Ascending aorta (tissue), 2 donors: ENCODE results near the gene SLC4A5. TPM values are rescaled to one million over a fixed set of nuclear protein-coding genes. Genes with fewer than 3 reads are reported as not detected.

Source experiments
- DNase-seq, 2 donors: peaks; one replicate each; pipeline ENCODE4 v3.0.0-alpha.2; 2019; ENCODE audit warnings: low spot score in 2 of 2
- H3K27ac ChIP-seq, 2 donors: fragments of 200-600 bp; sonication (generic); one replicate each; pipeline ENCODE4 v1.5.1; 2016 to 2017; ENCODE audit warnings: mild to moderate bottlenecking in 1 of 2
- H3K27me3 ChIP-seq: fragments of 200-600 bp; sonication (generic); one replicate; pipeline ENCODE4 v1.5.1; 2017
- H3K36me3 ChIP-seq, 2 donors: fragments of 200-600 bp; sonication (generic); one replicate each; pipeline ENCODE4 v1.5.1; 2016
- H3K4me1 ChIP-seq, 2 donors: fragments of 200-600 bp; sonication (generic); one replicate each; pipeline ENCODE4 v1.5.1; 2016 to 2017; ENCODE audit warnings: mild to moderate bottlenecking in 1 of 2
- H3K4me3 ChIP-seq, 2 donors: fragments of 200-600 bp; sonication (generic); one replicate each; pipeline ENCODE4 v1.5.1; 2016 to 2017; ENCODE audit warnings: mild to moderate bottlenecking in 1 of 2
- H3K9me3 ChIP-seq, 2 donors: fragments of 200-600 bp; sonication (generic); one replicate each; pipeline ENCODE4 v1.5.1; 2016
- intact Hi-C: fragments of 100-400 bp; cut with DNase I; formaldehyde crosslinking; loops from one replicate; pipeline ENCODE4 v1.15.1; 2023
- total RNA-seq: library from RNA; depleted of rRNA; stranded (reverse); fragments of >200 nt; gene quantifications from one replicate; pipeline ENCODE4 v1.1.0, GENCODE V29; 2016
- TF ChIP-seq, protein P1 (sequence below), 3 experiments: fragments of 200-600 bp in 2 of 3; fragments of 450-650 bp in 1 of 3; sonication (generic) in 2 of 3; IDR thresholded peaks; one replicate each; pipeline ENCODE4 v1.5.1; 2016 to 2019; ENCODE audit warnings: antibody characterized with exemption in 3 of 3, mild to moderate bottlenecking in 1 of 3, moderate library complexity in 1 of 3

SLC4A5 gene
- total RNA-seq, 1 donor from 2014 or later = 0.11 TPM

DNA sequence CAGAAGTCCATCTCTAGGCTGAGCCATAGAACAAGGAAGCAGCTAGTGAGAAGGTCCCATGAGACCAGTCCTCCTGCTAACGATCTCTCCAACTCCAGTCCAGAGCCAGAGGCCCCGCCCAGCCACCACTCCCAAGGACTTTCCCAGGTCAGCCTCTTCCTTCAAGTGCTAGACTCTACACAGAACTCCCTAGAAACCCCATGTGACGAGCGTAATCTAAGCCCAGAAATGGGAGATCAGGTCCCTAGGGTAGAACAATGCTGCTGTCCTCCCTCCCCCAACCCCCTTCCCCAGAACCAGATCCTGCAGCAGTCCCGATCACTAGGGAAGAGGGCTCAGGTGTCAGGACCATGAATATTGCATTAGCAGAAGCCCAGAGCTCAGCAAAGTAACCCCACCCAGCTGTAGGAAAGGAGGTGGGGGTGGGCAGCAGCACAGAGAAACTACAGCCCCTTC, 30.0 kb upstream of the SLC4A5 start:
- intact Hi-C loops = no loop called here
- H3K4me1 ChIP-seq = peaks cover 3 to 13% of the 10 kb centered on the region in 2 donors
- no peak overlapping the region for H3K27ac ChIP-seq
- H3K27me3 ChIP-seq = no peaks in the 10 kb centered on the region
- no peak overlapping the region for H3K4me3 ChIP-seq
- TF ChIP-seq, protein P1, sequence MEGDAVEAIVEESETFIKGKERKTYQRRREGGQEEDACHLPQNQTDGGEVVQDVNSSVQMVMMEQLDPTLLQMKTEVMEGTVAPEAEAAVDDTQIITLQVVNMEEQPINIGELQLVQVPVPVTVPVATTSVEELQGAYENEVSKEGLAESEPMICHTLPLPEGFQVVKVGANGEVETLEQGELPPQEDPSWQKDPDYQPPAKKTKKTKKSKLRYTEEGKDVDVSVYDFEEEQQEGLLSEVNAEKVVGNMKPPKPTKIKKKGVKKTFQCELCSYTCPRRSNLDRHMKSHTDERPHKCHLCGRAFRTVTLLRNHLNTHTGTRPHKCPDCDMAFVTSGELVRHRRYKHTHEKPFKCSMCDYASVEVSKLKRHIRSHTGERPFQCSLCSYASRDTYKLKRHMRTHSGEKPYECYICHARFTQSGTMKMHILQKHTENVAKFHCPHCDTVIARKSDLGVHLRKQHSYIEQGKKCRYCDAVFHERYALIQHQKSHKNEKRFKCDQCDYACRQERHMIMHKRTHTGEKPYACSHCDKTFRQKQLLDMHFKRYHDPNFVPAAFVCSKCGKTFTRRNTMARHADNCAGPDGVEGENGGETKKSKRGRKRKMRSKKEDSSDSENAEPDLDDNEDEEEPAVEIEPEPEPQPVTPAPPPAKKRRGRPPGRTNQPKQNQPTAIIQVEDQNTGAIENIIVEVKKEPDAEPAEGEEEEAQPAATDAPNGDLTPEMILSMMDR (IDR thresholded peaks at IDR 0.05) = no peak
- peak in 1 of 2 donors; percentile 25 for DNase-seq
- no peaks in the 10 kb centered on the region for H3K9me3 ChIP-seq
- peaks cover 51 to 62% of the 10 kb centered on the region in 2 donors for H3K36me3 ChIP-seq

DNA sequence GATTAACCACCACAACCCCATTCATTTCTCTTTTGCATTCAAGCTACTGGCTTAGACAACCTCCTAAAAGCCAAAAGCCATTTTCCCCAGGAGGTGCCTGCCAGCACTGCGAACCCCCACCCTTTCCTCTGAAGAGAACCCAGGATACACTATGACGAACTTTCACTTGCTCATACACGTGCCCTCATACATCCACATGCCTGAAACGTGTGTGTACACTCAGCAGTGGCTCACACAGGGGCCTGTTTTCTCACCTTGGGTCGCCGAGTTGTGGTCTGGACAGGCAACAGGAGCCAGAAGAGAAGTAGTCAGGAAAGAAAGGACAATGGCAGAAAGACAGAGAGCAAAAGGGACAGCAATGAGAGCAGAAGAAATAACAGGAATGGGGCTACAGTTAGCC, 29.5 kb upstream of the SLC4A5 start:
- H3K36me3 ChIP-seq = peaks cover 54 to 62% of the 10 kb centered on the region in 2 donors
- intact Hi-C loops = no loop called here
- H3K27ac ChIP-seq = no peak overlapping the region
- no peaks in the 10 kb centered on the region for H3K27me3 ChIP-seq
- DNase-seq = no peak
- no peaks in the 10 kb centered on the region for H3K9me3 ChIP-seq
- no peak overlapping the region for H3K4me3 ChIP-seq
- TF ChIP-seq, protein P1 (IDR thresholded peaks at IDR 0.05) = no peak
- peaks cover 3 to 13% of the 10 kb centered on the region in 2 donors for H3K4me1 ChIP-seq

DNA sequence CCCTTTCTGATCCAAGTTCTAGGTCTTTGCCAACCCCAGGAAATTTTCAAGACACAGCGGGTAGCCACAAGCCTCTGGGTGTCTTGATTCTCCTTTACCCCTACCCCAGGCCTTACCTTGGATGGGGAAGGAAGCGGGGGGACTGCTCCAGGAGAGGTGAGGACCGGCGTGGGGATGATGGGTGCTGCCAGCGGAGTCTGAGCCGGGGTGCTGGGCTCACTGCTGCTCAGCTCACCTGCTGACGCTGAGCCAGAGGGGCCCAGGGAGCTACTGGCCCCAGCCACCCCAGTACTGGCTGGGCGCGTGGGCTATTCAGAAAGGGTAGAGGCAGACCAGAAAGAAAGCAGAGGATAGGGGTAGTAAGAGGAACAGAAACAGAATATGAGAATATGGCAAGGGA, 28.2 kb upstream of the SLC4A5 start:
- peak in 1 of 2 donors; percentile 50 for DNase-seq
- Histone ChIP-seq H3K36me3 (peaks cover 54 to 62% of the 10 kb centered on the region in 2 donors), H3K4me3 (no peak overlapping the region), H3K4me1 (peaks cover 3 to 13% of the 10 kb centered on the region in 2 donors), H3K9me3 (no peaks in the 10 kb centered on the region), H3K27ac (no peak overlapping the region), H3K27me3 (no peaks in the 10 kb centered on the region)
- TF ChIP-seq, protein P1 (IDR thresholded peaks at IDR 0.05) = no peak
- intact Hi-C loops = no loop called here

DNA sequence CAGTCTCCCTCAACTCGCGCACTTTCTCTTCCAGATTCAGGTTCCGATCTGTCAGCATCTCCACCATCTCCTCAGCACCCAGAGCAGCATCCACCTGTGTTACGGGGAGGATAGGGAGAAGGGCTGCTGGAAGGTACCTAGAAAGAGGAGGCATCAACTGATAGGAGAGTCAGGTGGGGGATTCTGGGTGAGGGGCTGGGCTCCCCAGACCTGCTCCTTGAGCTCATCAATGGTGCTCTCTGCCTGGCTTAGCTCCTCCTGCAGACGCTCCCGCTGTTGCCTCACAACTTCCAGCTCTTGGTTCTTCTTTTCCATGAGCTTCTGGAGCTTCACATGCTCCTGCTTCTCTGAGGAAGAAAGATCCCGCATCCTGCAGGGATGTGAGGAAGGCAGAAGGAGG, 26.8 kb upstream of the SLC4A5 start:
- intact Hi-C loops = no loop called here
- Histone ChIP-seq H3K9me3 (no peaks in the 10 kb centered on the region), H3K27ac (no peak overlapping the region), H3K36me3 (peaks cover 65 to 71% of the 10 kb centered on the region in 2 donors), H3K27me3 (no peaks in the 10 kb centered on the region), H3K4me3 (no peak overlapping the region), H3K4me1 (peaks cover 3 to 9% of the 10 kb centered on the region in 2 donors)
- peak in 1 of 2 donors; percentile 39 for DNase-seq
- TF ChIP-seq, protein P1 (IDR thresholded peaks at IDR 0.05) = no peak

DNA sequence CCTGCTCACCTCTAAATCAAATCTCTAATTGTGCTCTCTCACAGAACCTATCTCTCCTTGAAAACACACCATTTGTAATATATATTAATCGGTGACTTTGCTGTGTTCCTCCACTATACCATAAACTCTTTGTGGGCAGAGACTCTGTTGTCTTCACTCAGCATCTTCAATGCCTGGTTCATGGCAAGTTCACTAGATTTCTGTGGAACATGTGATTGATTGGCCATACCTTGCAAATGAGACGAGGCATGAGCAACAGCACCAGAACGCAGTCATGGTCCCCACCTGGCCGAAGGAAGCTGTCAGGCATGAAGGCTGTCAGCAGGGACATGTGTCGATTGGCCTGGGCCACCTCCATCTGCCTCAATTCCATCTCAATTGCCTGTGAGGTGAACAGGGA, 25.3 kb upstream of the SLC4A5 start:
- TF ChIP-seq, protein P1 (IDR thresholded peaks at IDR 0.05) = no peak
- no peak for DNase-seq
- H3K4me3 ChIP-seq = no peak overlapping the region
- intact Hi-C loops = no loop called here
- H3K4me1 ChIP-seq = no peaks in the 10 kb centered on the region
- peaks cover 80 to 86% of the 10 kb centered on the region in 2 donors for H3K36me3 ChIP-seq
- H3K9me3 ChIP-seq = no peaks in the 10 kb centered on the region
- no peaks in the 10 kb centered on the region for H3K27me3 ChIP-seq
- H3K27ac ChIP-seq = no peak overlapping the region

DNA sequence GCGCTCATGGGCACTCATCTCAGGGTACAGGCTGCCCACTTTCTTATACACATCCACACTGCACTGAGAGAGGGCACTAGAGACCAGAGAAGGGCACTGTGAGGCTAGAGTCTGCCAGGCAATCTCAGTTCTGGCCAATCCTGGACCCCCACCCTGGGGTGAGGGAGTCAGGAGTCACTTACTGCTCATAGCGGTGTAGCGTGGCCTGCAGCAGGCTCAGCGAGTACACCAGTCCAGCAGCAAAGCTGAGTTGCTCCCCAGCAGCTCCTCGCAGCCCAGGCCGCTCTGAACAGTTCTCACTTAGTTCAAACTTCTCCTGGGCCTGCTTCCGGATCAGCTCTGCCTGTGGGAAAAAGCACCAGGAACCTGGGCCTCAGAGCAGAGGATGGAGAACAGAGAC, 24.6 kb upstream of the SLC4A5 start:
- TF ChIP-seq, protein P1 (IDR thresholded peaks at IDR 0.05) = no peak
- peaks cover 87 to 92% of the 10 kb centered on the region in 2 donors for H3K36me3 ChIP-seq
- no peak overlapping the region for H3K4me3 ChIP-seq
- no peak for DNase-seq
- H3K27ac ChIP-seq = no peak overlapping the region
- no peaks in the 10 kb centered on the region for H3K4me1 ChIP-seq
- intact Hi-C loops = no loop called here
- no peaks in the 10 kb centered on the region for H3K27me3 ChIP-seq
- H3K9me3 ChIP-seq = no peaks in the 10 kb centered on the region
